ENCODE data around the gene PGA5.
"Not testable (repeated sequence)": the region's sequence is repeated elsewhere in the genome, so short reads cannot be mapped to it uniquely, and the experiment has no call there.

Gene PGA5

GRCh38 chr11:61249201-61249600 is 8.2 kb downstream of the PGA5 start:
- H3K27me3 ChIP-seq (ENCODE audit: low read length); H3K9me3 ChIP-seq (ENCODE audit: insufficient read depth, low read length); H4K20me1 ChIP-seq (ENCODE audit: low read depth, low read length); H3K4me3 ChIP-seq (ENCODE audit: insufficient read depth, low read length, poor library complexity, severe bottlenecking); H3K9me2 ChIP-seq (replicated peaks; ENCODE audit: insufficient read depth, low read length); H3K4me2 ChIP-seq (ENCODE audit: low read depth, low read length, poor library complexity, severe bottlenecking); H3K79me2 ChIP-seq (ENCODE audit: insufficient read depth, low read length); H3K9ac ChIP-seq (ENCODE audit: low read length); H3F3A ChIP-seq (ENCODE audit: insufficient read depth); H3K36me3 ChIP-seq (ENCODE audit: low read length); H3K27ac ChIP-seq (ENCODE audit: low read depth, low read length); H2AFZ ChIP-seq (ENCODE audit: low read depth, low read length, severe bottlenecking): not testable (repeated sequence)

GRCh38 chr11:61250796-61251765 is 10.1 kb downstream of the PGA5 start:
- H3K9me3 ChIP-seq (ENCODE audit: insufficient read depth, low read length); H2AFZ ChIP-seq (ENCODE audit: low read depth, low read length, severe bottlenecking); H3K27ac ChIP-seq (ENCODE audit: low read depth, low read length); H3K9me2 ChIP-seq (replicated peaks; ENCODE audit: insufficient read depth, low read length); H3K4me2 ChIP-seq (ENCODE audit: low read depth, low read length, poor library complexity, severe bottlenecking); H4K20me1 ChIP-seq (ENCODE audit: low read depth, low read length); H3K36me3 ChIP-seq (ENCODE audit: low read length); H3K9ac ChIP-seq (ENCODE audit: low read length); H3K79me2 ChIP-seq (ENCODE audit: insufficient read depth, low read length); H3K27me3 ChIP-seq (ENCODE audit: low read length); H3K4me3 ChIP-seq (ENCODE audit: insufficient read depth, low read length, poor library complexity, severe bottlenecking); H3F3A ChIP-seq (ENCODE audit: insufficient read depth): not testable (repeated sequence)

- H3K4me2 ChIP-seq (ENCODE audit: low read depth, low read length, poor library complexity, severe bottlenecking); H4K20me1 ChIP-seq (ENCODE audit: low read depth, low read length); H3K36me3 ChIP-seq (ENCODE audit: low read length); H3K79me2 ChIP-seq (ENCODE audit: insufficient read depth, low read length); H3K9me2 ChIP-seq (replicated peaks; ENCODE audit: insufficient read depth, low read length); H3K27ac ChIP-seq (ENCODE audit: low read depth, low read length); H2AFZ ChIP-seq (ENCODE audit: low read depth, low read length, severe bottlenecking); H3F3A ChIP-seq (ENCODE audit: insufficient read depth); H3K27me3 ChIP-seq (ENCODE audit: low read length); H3K9me3 ChIP-seq (ENCODE audit: insufficient read depth, low read length); H3K4me3 ChIP-seq (ENCODE audit: insufficient read depth, low read length, poor library complexity, severe bottlenecking); H3K9ac ChIP-seq (ENCODE audit: low read length): not testable (repeated sequence)
These were observed 11.4 kb downstream of the PGA5 start for GRCh38 chr11:61252332-61252731.

DNA sequence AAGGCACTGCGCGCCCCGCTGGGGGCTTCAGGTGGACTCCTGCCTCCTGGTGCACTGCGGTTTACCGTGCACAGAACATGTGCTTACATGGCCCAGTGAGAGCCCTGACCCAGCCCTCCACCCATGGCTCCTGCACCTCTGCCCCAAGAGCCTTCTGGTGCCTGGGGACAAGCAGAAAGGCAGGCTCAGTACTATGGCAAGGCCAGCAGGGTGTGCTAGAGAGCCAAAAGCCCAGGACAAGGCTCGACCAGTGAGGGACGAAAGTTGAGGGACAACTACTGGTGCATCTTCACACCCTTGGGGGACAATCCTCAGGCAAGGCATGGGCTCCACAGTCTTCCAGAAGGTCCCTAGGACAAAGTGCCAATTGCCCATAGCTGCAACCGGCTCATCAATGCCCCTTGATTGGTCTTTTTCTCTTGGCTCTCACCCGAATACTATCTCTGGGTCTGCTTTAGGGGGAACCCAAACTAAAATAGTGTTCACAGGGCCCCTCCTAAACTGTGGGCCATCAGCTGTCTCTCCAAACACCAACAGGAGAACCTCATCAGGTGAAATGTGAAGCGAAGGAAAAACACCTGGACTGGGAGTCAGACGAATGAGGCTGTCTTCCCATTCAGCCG is 13.5 kb downstream of the PGA5 start:
- Histone ChIP-seq H3K27me3 (ENCODE audit: low read length) (no peaks in the 10 kb centered on the region), H3K9ac (ENCODE audit: low read length) (no peak overlapping the region)

More for the DNA sequence above, 13.5 kb downstream of the PGA5 start:
- Histone ChIP-seq H3K4me3 (ENCODE audit: insufficient read depth, low read length, poor library complexity, severe bottlenecking) (no peak overlapping the region), H3K9me2 (replicated peaks; ENCODE audit: insufficient read depth, low read length) (no peaks in the 10 kb centered on the region), H2AFZ (ENCODE audit: low read depth, low read length, severe bottlenecking) (no peak overlapping the region), H3K27ac (ENCODE audit: low read depth, low read length) (no peak overlapping the region), H3F3A (ENCODE audit: insufficient read depth) (no peaks in the 10 kb centered on the region), H3K4me2 (ENCODE audit: low read depth, low read length, poor library complexity, severe bottlenecking) (no peak overlapping the region), H3K9me3 (ENCODE audit: insufficient read depth, low read length) (no peaks in the 10 kb centered on the region), H4K20me1 (ENCODE audit: low read depth, low read length) (no peaks in the 10 kb centered on the region), H3K36me3 (ENCODE audit: low read length) (no peaks in the 10 kb centered on the region), H3K79me2 (ENCODE audit: insufficient read depth, low read length) (no peaks in the 10 kb centered on the region)
- TF ChIP-seq, protein P1, sequence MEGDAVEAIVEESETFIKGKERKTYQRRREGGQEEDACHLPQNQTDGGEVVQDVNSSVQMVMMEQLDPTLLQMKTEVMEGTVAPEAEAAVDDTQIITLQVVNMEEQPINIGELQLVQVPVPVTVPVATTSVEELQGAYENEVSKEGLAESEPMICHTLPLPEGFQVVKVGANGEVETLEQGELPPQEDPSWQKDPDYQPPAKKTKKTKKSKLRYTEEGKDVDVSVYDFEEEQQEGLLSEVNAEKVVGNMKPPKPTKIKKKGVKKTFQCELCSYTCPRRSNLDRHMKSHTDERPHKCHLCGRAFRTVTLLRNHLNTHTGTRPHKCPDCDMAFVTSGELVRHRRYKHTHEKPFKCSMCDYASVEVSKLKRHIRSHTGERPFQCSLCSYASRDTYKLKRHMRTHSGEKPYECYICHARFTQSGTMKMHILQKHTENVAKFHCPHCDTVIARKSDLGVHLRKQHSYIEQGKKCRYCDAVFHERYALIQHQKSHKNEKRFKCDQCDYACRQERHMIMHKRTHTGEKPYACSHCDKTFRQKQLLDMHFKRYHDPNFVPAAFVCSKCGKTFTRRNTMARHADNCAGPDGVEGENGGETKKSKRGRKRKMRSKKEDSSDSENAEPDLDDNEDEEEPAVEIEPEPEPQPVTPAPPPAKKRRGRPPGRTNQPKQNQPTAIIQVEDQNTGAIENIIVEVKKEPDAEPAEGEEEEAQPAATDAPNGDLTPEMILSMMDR (IDR thresholded peaks at IDR 0.05; ENCODE audit: insufficient read depth, low read length, poor library complexity, severe bottlenecking): peak; percentile 68
- no peak for TF ChIP-seq EZH2phosphoT487 (conservative IDR thresholded peaks at IDR 0.05; ENCODE audit: low read length)

Measured in SU-DHL-6 (cell line).